Stimulated activated CD4-positive, alpha-beta T cell treated with anti-CD3 and anti-CD28 coated beads, Interleukin-12 subunit alpha, Interleukin-12 subunit beta, amount 100 ng/mL, for 48 hours (primary cell): ENCODE data around the gene F2RL3.

Source experiments
- DNase-seq, 3 donors: peaks; one replicate each; pipeline ENCODE4 v3.0.0-alpha.2; 2020; ENCODE audit warnings: low read depth in 2 of 3, low spot score in 1 of 3

Gene F2RL3

DNA sequence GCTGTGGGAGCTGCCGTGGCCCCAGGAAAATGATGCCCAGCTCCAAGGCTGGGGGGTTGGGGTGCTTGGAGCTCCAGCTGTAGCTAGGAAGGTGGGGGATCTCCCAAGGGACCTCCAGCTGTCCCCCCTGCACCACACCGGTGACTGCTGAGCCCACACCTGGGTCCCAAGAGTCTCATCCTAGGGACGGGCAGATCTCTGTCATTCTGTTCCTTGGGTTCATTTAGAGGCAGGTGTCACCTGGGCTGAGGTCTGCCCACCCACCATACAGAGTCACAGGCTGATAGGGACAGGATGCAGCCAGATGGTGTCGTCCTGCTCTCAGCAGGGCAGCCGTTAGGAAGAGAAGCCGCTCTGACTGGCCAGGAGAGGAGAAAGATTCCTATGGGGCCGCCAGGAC, 5.3 kb downstream of the F2RL3 start:
- DNase-seq: no peak

DNA sequence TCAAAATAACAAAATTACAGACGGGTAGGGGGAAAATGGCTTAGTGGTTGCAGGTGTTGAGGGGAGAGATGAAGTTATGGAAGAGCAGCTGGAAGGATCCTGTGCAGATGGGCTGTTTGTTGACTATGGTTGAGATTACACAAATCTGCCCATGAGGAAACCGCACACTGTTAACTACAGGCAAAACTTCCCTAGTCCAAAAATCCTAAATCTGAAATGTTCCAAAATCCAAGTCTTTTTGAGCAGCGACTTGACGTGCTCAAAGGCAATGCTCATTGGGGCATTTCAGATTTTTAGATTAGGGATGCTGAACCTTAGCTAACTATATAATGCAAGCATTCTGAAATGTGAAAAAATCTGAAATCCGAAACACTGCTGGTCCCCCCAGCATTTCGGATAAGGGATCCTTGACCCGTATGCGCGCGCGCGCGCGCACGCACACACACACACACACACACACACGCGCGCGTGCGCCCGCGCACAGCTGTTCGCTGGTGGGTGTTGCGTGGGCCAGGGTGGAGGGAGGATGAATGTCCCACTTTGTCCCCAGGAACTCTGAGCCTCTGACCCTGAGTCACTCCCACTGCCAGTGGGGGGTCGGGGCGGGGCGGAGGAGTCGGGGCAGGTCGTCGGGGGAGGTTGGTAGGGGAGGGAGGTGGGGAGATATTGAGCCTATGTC, 6.8 kb downstream of the F2RL3 start:
- no peak for DNase-seq

DNA sequence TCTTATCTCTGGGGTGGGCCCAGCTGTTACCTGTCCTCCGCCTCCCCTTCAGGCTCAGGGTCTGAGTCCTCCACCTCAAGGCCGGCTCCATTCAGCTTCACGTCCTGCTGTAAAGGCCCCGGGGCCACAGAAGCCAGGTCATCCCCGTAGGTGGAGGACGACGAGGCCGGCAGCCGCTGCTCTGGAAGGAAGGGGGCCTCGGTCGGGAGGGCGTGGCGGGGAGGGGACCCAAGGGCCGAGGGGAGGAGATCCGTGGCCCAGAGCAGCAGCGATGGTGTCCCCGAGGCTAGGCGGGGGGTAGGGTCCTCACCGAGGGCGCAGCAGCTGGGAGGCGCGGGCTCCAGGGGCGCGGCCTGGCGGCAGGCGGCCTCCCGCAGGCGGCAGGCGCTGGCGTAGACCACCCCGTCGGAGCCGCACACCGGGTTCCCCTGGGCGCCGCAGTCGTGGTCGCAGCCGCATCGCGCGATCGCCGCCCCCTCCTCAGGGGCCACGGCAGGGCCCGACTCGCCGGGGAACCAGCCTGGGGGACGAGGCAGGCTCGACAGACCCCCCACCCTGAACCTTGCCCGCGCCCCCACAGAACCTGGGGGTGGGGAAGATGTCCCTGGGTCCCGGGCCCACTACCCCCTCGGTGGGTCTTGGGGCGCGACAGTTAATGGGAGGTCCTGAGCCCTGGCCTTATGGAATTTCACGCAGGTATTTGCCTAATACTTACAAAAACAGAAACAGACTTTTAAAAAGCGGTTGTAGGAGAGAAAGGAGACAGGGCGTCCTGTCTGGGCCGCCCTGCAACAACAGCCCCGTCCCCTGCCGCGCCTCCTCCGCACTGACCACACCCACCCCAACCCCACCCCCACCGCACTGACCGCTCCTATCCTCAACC, 7.6 kb downstream of the F2RL3 start:
- no peak for DNase-seq

DNA sequence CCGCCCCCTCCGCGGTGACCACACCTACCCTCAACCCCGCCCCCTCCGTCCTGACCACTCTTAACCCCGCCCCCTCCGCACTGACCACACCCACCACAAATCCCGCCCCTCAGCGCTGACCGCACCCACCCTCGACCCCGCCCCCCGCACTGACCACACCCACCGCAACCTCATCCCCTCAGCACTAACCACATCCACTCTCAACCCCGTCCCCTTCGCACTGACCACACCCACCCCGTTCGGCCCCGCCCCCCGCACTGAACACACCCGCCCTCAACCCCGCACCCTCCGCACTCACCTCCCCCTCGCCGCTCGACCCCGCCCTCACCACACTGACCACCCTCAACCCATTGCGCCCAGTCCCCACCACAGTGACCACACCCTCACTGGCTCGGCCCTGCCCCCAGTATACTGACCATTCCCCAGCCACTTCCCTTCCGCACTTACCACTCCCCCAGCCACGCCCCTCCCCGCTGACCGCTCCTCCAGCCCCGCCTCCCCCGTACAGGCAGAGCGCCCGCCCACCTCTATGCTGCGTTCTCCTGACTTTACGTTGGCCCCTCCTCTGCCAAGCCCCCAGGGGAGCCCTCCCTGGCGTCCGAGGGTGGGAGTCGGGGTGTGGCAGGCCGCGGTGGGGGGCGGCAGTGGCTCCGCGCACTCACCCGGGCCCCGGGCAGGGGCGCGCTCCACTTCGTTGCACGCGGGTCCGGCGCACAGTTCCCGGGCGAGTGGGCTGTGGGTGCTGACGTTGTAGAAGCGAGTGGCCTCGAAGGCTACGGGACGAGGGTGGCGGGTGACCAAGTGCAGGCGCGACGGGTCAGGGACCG, 8.4 kb downstream of the F2RL3 start:
- DNase-seq: peak; percentile 60 to 65 (median 62)

DNA sequence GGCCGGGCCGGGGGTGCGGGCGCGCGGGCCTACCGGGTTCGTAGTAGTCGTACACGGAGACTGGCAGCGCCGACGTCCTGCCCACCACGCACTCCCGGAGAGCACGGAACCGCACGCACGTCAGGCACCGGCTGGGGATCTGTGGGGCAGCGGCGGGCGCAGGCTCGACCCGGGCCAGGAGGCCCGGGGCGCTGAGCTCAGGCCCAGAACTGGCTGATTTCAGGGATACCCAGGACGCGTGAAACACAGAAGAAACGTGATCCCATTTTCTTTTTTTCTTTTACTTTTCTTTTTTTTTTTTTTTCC, 9.0 kb downstream of the F2RL3 start:
- no peak for DNase-seq

DNA sequence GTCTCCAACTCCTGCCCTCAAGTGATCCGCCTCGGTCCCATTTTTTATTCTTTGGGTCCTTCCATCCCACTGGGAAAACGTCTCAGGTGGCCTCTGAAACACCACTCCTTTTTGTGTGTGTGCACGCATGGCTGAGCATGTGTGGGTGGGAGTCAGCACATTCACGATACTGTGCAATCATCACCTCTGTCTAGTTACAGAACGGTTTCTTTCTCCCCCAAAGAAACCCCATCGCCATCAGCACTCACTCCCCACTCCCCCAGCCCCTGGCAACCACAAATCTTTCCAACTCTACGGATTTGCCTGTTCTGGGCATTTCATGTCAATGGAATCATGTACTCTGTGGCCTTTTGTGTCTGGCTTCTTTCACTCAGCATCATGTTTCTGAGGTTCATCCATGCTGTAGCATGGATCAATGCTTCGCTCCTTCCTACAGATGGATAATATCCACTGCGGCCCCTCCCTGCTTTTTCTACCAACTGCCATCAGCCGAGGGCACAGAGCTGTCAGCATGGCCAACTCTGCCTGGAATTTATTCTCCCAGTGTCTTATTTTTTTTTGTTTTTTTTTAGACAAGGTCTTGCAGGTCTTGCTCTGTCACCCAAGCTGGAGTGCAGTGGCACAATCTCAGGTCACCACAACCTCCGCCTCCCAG, 9.7 kb downstream of the F2RL3 start:
- no peak for DNase-seq

DNA sequence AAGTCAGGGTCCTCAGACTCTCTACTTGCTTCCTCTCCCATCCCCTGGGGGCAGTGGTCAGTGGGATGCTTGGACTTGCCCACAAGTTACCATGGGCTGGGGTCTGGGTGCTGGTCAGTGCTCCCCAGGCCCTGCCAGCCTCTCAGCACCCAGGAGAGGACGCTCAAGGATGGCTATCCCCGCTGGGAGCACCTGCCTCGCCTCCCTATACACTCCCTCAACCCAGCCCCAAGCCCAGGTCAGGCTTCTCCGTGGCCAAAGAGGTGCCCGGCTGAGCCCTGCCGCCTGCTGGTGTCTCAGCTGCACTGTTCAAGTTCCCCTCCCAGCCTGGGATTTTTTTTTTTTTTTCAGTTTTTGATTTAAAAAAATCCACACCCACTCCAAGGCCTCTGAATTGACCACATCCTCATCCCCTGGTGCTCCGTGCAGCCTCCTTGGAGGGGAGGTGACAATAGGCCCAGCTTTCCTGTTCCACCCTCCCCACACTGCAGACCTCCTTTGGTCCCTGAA, 10.8 kb downstream of the F2RL3 start:
- peak in 2 of 3 donors; percentile 20 to 22 for DNase-seq

DNA sequence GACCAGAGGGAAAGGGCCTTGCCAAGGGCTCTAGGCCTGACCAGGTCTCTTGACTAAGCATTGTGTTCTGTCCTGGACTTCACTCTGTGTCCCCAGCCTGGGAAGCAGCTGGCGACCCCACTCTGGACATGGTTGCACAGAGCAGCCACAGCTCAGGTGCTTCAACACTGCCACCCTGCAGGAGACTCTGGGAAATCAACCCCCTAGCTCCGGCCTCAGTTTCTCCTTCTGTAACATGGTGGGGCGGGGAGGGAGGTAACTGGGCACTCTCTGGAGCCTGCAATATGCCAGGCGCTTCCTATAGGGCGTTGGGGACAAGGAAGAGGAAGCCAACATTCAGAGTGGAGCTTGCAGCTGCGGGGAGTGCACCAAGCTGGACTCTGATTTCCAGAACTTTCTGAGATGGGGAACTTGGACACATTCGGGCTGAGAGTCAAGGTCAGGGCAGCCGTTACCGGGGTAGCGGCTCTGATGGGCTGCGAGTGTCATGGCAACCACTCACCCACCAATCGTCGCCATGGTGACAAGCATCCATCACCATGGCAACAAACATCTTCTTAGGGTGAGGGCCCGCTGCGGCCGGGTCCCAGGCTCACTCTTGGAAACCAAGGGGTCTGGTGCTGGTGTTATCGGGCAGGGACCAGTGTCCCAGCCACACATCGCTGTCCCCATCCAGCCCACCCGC, 12.8 kb downstream of the F2RL3 start:
- DNase-seq: no peak

DNA sequence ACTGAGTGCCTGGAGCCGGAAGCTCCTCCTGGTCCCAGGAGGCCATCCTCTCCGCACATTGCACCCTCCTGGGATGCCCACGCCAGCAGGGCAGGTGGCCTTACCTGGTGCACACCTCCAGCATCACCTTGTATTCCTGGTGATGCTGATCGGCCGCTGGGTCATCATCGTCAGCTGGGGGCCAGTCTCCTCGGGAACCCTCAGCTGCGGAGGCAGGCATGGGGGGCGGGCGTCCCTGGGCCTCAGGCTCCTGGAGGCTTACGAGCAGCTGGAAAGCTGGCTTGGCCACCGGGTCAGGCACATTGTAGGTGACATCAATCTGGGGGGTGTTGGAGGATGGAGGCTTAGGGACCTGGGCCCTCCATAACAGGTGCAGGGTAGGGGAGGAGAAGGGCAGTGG, 13.7 kb downstream of the F2RL3 start:
- DNase-seq: no peak

DNA sequence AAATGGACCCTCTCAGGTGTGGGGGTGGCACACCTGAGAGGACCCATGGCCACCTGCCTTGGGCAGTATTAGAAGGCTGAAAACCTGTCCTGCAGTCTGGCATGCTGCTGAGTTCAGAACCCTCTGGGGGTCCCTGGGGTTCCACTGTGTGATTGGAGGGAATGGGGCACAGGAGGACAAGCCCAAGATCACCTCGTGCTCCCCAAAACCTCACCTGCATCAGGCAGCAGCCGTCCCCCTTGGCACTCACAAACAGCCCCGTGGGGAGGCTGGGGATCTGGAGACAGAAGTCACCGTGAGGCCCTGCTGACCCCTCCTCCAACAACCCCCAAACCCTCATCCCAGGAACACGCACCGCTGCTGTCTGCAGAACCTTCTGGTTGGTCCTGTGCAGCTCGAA, 14.5 kb downstream of the F2RL3 start:
- no peak for DNase-seq

DNA sequence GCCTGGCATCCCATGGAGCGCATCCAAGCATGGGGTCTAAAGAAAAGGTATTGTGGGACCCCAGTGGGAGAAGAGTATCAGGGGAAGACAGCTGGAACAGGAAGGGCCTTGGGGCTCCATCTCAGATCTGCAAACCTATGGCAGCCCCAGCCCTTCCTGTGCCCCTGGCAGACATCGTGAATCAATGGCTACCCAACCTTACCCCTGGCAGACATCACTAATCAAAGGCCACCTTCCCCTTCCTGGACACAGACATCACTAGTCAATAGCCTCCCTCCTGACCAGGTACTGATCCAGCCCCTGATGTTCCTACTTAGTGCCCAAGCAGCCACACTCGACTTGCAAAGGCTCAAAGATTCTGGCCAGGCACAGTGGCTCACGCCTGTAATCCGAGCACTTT, 15.8 kb downstream of the F2RL3 start:
- DNase-seq: no peak

DNA sequence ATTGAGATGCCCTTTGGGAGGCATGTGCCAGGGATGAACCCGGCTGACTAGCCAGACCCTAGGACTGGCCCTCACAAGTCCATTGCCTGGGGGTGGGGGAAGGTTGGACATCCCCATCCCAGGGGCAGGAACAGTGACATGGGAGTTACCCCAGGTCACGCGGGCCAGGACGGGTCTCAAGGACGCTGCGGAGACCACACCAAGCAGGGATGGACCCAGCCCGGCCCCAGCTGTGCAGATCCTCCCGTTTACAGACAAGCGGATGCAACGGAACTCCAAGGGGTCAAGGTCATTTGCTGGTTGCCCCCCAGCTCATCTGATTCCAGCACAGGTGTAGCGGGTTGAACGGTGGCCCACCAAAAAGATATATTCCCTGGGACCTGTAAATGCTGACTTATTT, 20.0 kb downstream of the F2RL3 start:
- DNase-seq: no peak

DNA sequence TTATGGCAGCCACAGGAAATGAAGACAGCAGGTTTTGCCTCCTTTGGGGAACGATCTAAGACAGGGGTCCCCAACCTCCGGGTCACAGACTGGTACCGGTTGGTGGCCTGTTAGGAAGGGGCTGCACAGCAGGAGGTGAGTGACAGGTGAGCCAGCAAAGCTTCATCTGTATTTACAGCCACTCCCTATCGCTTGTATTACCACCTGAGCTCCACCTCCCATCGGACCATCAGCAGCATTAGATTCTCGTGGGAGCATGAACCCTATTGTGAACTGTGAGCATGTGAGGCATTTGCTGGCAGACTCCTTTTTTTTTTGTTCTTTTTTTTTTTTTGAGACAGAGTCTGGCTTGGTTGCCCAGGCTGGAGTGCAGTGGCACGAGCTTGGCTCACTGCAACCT, 22.2 kb downstream of the F2RL3 start:
- DNase-seq: no peak

DNA sequence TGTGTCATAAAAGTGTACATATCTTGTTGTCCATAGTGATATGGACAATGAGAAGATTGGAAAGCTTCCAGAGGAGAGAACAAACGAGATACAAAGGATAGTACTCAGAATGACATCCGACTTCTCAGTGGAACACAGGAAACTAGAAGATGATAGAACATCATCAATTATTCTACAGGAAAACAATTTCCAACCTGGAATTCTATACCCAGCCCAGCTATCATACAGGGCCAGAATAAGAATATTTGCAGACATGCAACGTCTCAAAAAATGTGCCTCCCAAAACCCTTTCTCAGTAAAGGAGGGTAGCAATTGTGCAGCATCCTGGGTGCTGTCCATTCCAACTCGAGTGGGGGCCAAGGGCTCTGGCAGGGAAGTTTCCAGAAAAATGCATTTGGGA, 24.0 kb downstream of the F2RL3 start:
- DNase-seq: no peak

DNA sequence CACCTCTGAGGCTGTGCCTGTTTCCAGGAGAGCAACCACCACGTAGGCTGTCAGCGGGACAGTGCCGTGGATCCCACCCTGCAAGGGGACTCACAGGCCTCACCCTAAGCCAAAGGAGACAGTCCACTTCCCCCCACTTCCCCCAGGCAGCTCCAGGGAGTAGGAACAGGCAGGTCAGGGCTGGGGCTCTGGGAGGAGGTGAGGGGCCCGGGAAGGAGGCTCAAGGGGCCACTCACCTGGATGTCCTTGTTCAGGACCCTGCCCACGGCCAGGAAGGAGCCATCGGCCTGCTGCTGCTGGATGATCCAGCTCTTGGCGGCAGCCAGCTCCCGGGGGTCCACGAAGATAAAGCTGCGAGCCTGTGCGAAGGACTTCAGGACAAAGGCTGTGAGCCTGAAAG, 25.6 kb downstream of the F2RL3 start:
- DNase-seq: no peak

DNA sequence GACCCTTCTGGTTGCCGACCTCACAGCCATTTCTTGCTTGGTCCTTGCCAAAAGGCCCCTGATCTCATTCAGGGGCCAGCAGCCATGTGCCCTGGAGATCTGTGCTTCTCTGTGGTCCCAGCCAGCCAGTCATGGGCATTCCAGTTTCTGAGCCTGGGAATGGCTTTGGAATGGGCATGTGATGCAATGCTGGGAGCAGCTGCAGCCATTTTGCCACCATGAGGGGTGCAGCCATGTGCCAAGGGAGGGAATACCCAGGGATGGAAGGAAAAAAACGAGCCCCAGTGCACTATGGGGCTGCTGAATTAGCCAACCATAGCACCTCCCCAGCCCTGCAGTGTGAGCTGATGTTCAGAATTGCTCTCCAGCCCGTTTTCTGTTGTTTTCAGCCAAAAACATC, 26.3 kb downstream of the F2RL3 start:
- DNase-seq: no peak

DNA sequence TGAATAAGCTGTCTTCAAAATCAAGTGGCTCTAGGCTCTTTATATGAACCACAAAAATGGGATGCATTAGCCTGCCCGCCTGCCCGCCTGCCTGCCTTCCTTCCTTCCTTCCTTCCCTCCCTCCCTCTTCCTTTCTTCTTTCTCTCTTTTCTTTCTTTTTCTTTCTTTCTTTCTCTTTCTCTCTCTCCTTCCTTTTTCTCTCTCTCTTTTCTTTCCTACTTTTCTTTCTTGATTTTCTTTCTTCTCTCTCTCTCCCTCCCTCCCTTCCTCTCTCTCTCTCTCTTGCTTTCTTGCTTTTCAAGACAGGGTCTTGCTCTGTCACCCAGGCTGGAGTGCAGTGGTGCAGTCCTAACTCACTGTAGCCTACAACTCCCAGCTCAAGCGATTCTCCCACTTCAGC, 26.9 kb downstream of the F2RL3 start:
- DNase-seq: no peak

DNA sequence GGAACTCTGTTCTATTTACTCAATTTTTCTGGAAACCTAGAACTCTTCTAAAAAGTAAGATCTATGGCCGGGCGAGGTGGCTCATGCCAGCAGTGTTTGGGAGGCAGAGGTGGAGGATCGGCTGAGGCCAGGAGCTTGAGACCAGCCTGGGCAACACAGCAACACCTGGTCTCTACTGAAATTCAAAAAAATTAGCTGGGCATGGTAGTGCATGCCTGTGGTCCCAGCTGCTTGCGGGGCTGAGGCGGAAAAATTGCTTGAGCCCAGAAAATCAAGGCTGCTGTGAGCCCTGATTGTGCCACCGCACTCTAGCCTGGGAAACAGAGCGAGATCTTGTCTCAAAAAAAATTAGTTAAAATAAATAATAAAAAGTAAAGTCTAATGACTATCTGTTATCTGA, 28.6 kb downstream of the F2RL3 start:
- no peak for DNase-seq

DNA sequence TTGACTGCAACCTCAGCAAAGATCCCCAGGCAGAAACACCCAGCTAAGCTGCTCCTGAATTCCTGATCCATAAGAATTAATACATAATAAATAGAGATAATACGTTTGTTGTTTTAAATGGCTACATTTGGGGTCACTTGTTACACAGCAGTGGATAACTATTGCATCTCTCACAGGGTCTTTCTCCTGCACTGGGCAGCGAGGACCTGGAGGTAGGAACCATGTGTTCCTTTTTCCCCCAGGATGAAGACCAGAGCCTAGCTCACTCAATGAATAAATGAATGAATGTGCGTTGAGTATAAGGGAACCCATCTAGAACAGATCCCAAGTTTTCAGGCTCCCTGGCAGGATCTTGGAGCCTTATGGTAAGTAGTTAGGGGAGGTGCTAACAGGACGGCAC, 30.7 kb downstream of the F2RL3 start:
- no peak for DNase-seq

DNA sequence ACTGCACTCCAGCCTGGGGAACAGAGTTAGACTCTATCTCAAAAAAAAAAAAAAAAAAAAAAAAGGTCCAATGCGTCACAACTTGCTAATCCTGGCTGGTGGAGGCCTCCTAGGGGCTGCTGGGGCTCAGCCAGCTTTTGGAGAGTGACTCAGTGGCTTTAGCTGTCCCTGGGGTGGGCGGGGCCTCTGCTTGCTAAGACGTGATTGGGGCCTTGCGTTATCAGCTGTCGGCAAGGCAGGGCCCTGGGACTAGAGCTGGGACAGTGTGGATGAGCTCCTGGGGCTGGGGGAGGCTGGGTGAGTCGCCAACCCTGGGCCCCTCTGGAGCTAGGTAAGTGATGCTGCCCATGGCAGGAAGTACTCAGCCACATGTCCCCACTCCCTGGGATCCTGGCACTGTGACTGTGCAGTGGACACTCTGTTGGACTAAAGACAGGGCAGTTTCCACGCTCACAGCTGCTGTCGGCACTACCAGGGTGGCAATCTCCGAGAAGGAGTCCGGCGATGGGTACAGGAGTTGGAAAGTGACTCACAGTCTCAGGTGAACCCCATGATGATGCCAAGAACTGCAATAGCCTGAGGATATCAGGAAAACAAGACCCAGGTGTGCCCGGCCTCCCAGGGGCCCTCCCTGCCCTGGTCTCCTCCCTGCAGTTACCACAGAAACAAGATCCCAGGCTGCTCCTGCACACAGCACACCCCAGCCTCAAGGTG, 32.2 kb downstream of the F2RL3 start:
- peak in 1 of 3 donors; percentile 3 for DNase-seq
